Tibial nerve (tissue), 4 donors: ENCODE results near the gene DMD.

Experiments used
- EP300 ChIP-seq, 2 donors: sonication (generic); formaldehyde crosslinking; IDR thresholded peaks; one replicate each; pipeline ENCODE4 v1.6.1; 2017; ENCODE audit warnings: antibody characterized with exemption in 2 of 2, mild to moderate bottlenecking in 1 of 2
- POLR2A ChIP-seq, 2 donors: fragments of 450-650 bp; IDR thresholded peaks; one replicate each; pipeline ENCODE4 v1.6.1; 2017; ENCODE audit warnings: antibody characterized with exemption in 2 of 2, mild to moderate bottlenecking in 2 of 2, moderate library complexity in 2 of 2
- TF ChIP-seq, protein P1 (sequence below), 5 experiments: fragments of 200-600 bp in 3 of 5; fragments of 450-650 bp in 2 of 5; sonication (generic) in 3 of 5; IDR thresholded peaks; one replicate each; pipeline ENCODE4 v1.5.1; 2016 to 2019; ENCODE audit warnings: antibody characterized with exemption in 5 of 5, mild to moderate bottlenecking in 3 of 5, moderate library complexity in 2 of 5

- TF ChIP-seq, protein P1, sequence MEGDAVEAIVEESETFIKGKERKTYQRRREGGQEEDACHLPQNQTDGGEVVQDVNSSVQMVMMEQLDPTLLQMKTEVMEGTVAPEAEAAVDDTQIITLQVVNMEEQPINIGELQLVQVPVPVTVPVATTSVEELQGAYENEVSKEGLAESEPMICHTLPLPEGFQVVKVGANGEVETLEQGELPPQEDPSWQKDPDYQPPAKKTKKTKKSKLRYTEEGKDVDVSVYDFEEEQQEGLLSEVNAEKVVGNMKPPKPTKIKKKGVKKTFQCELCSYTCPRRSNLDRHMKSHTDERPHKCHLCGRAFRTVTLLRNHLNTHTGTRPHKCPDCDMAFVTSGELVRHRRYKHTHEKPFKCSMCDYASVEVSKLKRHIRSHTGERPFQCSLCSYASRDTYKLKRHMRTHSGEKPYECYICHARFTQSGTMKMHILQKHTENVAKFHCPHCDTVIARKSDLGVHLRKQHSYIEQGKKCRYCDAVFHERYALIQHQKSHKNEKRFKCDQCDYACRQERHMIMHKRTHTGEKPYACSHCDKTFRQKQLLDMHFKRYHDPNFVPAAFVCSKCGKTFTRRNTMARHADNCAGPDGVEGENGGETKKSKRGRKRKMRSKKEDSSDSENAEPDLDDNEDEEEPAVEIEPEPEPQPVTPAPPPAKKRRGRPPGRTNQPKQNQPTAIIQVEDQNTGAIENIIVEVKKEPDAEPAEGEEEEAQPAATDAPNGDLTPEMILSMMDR (IDR thresholded peaks at IDR 0.05) = no peak
- TF ChIP-seq EP300 (IDR thresholded peaks at IDR 0.05) (no peak), POLR2A (IDR thresholded peaks at IDR 0.05) (no peak)
Observed at GRCh38 chrX:31272472-31272775, 1938.9 kb downstream of the DMD start.
